Lower leg skin (tissue), 3 donors: ENCODE measurements around the gene ACTN3.
"Not testable (repeated sequence)": the region's sequence is repeated elsewhere in the genome, so short reads cannot be mapped to it uniquely, and the experiment has no call there.

Experiments used
- CTCF ChIP-seq, 3 donors: fragments of 450-650 bp; IDR thresholded peaks; one replicate each; pipeline ENCODE4 v1.5.1; 2016; ENCODE audit warnings: antibody characterized with exemption in 3 of 3, mild to moderate bottlenecking in 3 of 3, moderate library complexity in 2 of 3
- POLR2A ChIP-seq, 2 donors: fragments of 450-650 bp; IDR thresholded peaks; one replicate each; pipeline ENCODE4 v1.6.1; 2016 to 2017; ENCODE audit warnings: antibody characterized with exemption in 2 of 2, mild to moderate bottlenecking in 1 of 2, moderate library complexity in 1 of 2

GRCh38 chr11:66544952-66545351, 1.8 kb upstream of the ACTN3 start:
- not testable (repeated sequence) for TF ChIP-seq POLR2A, CTCF (IDR thresholded peaks at IDR 0.05)
